Brain microvascular endothelial cell (primary cell): ENCODE data around the gene NMRAL1.

Experiments
- DNase-seq: peaks from one replicate; pipeline ENCODE4 v3.0.0-alpha.2; 2020
- H3K27ac ChIP-seq: fragments of 250-450 bp; sonication (Bioruptor Pico); 2 replicates; pipeline ENCODE4 v1.5.1; 2020; ENCODE audit warnings: mild to moderate bottlenecking, moderate library complexity
- H3K27me3 ChIP-seq: fragments of 250-450 bp; sonication (Bioruptor Pico); replicated peaks from 2 replicates; pipeline ENCODE4 v1.5.1; 2020; ENCODE audit warnings: mild to moderate bottlenecking
- H3K36me3 ChIP-seq: fragments of 250-450 bp; sonication (Bioruptor Pico); replicated peaks from 2 replicates; pipeline ENCODE4 v1.5.1; 2020; ENCODE audit warnings: mild to moderate bottlenecking
- H3K4me3 ChIP-seq: 2 replicates; pipeline ENCODE4 v1.5.1; 2011; ENCODE audit warnings: low read depth, mild to moderate bottlenecking, control low read depth, low read length, moderate library complexity
- in situ Hi-C: cut with HindIII; loops from 2 replicates; pipeline ENCODE4 v1.10.0; 2017; ENCODE audit warnings: low sequenced_read_pairs, low pct_ligation_motif_present
- TF ChIP-seq, protein P1 (sequence below): IDR thresholded peaks from 2 replicates; pipeline ENCODE4 v1.5.1; 2011; ENCODE audit warnings: low read depth, mild to moderate bottlenecking, moderate library complexity, low read length, control low read depth, inconsistent platforms; ENCODE audit errors: missing control alignments

NMRAL1 gene

DNA sequence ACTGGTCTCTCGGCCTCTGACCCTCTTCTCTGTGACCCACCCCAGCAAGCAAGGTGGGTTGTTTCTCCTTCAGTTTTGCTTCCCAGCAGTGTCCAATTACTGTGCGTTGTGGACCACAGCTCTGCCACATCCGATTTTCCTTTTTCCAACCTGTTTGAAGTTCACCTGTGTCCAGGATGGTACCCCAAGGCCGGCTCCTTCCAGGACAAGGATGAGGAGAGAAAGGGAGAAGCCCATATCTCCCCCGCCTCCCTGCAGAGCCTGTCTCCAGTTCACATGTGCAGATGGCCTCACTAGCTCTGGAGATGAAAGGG, 13.5 kb downstream of the NMRAL1 start:
- no peak for DNase-seq
- H3K4me3 ChIP-seq = no peak overlapping the region
- in situ Hi-C loops = no loop called here
- no peaks in the 10 kb centered on the region for H3K27me3 ChIP-seq
- H3K27ac ChIP-seq = no peak overlapping the region
- H3K36me3 ChIP-seq = peaks cover 22% of the 10 kb centered on the region
- TF ChIP-seq, protein P1, sequence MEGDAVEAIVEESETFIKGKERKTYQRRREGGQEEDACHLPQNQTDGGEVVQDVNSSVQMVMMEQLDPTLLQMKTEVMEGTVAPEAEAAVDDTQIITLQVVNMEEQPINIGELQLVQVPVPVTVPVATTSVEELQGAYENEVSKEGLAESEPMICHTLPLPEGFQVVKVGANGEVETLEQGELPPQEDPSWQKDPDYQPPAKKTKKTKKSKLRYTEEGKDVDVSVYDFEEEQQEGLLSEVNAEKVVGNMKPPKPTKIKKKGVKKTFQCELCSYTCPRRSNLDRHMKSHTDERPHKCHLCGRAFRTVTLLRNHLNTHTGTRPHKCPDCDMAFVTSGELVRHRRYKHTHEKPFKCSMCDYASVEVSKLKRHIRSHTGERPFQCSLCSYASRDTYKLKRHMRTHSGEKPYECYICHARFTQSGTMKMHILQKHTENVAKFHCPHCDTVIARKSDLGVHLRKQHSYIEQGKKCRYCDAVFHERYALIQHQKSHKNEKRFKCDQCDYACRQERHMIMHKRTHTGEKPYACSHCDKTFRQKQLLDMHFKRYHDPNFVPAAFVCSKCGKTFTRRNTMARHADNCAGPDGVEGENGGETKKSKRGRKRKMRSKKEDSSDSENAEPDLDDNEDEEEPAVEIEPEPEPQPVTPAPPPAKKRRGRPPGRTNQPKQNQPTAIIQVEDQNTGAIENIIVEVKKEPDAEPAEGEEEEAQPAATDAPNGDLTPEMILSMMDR = no peak

DNA sequence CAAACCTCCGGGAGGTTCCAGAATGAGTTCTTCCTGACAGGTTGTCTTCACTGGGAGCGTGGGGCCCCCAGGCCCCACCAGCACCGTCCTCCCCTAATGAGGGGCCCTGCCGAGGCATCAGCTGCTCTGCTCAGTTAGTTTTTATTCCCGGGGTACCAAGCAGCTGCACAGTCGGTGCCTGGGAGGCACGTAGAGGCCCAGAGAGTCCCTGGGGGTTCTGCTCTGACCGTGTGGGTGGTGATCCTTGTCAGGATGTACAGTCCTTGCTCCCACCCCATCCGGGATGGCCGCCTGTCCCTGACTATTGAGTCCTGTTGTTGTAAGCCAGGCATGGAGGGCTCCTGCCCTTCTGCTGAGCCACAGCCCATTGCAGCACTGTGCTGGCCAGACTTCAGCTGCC, 18.5 kb downstream of the NMRAL1 start:
- TF ChIP-seq, protein P1 = no peak
- H3K27me3 ChIP-seq = no peaks in the 10 kb centered on the region
- no peak for DNase-seq
- H3K36me3 ChIP-seq = peaks cover 51% of the 10 kb centered on the region
- H3K4me3 ChIP-seq = no peak overlapping the region
- H3K27ac ChIP-seq = no peak overlapping the region
- in situ Hi-C loops = no loop called here

DNA sequence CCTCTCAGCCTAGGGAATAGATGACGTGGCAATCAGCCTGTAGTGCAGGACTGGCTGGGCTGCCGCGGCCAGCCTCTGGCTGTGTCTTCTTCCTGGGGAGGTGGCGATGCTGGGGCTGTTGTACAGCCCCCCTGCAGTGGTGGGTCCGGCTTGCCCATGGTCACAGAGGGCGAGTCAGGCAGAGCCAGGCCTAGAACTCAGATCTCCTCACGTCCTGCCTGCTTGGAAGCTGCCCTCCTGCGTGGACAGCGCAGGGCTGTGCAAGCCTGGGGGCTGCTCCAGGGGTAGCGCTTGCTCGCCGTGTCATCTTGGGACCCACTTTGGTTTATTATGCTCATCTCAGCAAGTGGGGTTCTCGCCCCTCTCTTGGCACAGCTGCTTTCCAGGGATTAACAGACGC, 19.3 kb downstream of the NMRAL1 start:
- DNase-seq = no peak
- Histone ChIP-seq H3K27me3 (no peaks in the 10 kb centered on the region), H3K4me3 (no peak overlapping the region), H3K36me3 (peaks cover 60% of the 10 kb centered on the region), H3K27ac (no peak overlapping the region)
- in situ Hi-C loops = no loop called here
- TF ChIP-seq, protein P1 = no peak

DNA sequence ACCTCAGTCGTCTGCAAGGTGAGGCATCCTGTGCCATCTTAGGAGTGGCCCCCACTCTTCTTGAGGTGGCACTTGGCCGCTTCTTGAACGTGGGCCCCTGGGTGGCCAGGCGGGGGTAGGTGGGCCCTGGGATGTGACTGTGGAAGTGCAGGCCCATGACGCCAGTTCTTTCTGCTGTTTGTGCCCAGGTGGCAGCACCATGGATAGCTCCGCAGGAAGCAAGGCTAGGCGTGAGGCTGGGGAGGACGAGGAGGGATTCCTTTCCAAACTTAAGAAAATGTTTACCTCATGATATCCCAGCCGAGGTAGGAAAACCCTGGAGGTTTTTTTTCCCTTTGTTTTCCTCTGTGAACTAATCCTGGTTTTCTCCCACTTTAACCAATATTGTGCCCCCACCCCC, 19.8 kb downstream of the NMRAL1 start:
- in situ Hi-C loops = no loop called here
- TF ChIP-seq, protein P1 = no peak
- H3K27me3 ChIP-seq = no peaks in the 10 kb centered on the region
- DNase-seq = no peak
- H3K36me3 ChIP-seq = peaks cover 62% of the 10 kb centered on the region
- H3K4me3 ChIP-seq = no peak overlapping the region
- no peak overlapping the region for H3K27ac ChIP-seq

DNA sequence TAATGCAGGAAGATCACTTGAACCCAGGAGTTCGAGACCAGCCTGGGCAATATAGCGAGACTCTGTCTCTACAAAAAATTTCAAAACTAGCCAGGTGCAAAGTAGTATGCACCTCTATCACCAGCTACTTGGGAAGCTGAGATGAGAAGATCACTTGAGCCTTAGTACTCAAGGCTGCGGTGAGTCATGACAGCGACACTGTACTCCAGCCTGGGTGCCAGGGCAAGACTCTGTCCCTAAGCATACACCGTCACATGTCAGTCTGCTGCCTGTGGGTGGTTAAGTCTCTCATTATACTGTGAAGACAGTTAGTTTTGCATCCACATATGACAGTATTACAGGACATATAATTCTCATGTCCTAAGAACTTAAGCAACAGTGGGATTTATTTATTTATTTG, 21.8 kb downstream of the NMRAL1 start:
- TF ChIP-seq, protein P1 = no peak
- Histone ChIP-seq H3K36me3 (peaks cover 71% of the 10 kb centered on the region), H3K27me3 (no peaks in the 10 kb centered on the region), H3K4me3 (no peak overlapping the region), H3K27ac (no peak overlapping the region)
- no peak for DNase-seq
- in situ Hi-C loops = no loop called here

DNA sequence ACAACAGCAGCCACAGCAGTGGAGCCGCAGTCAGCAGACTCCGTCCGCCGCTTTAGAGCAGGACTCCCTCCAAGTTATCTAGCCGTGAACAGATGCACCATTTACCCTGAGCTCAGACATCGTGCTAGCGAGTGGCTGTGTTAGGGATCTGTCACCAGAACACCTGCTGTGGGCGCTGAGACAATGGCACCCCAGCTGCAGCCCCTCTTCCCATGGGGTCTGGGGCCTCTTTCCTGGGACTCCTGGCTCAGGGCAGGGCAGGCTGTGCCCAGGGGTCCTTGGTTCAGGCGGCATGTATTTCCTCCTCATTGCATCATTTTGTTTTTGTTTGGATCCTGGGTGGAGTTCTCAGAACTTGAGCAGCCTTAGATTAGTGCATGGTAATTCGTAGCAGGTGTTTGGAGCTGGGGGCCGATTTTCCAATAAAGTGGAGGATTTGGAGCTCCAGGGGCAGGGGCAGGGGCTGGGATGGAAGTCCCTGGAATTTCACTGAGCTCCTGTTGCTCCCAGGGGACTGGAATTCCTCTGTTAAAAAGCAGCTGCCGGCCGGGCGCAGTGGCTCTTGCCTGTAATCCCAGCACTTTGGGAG, 23.4 kb downstream of the NMRAL1 start:
- Histone ChIP-seq H3K27me3 (no peaks in the 10 kb centered on the region), H3K27ac (no peak overlapping the region), H3K4me3 (no peak overlapping the region), H3K36me3 (peaks cover 71% of the 10 kb centered on the region)
- DNase-seq = no peak
- in situ Hi-C loops = no loop called here
- TF ChIP-seq, protein P1 = no peak
